Fibroblast of skin of abdomen (primary cell): ENCODE data around the gene DNAJA4. TPM values are rescaled to one million over a fixed set of nuclear protein-coding genes. Genes with fewer than 3 reads are reported as not detected.

Experiments used
- DNase-seq: peaks from one replicate; pipeline ENCODE4 v3.0.0-alpha.2; 2013
- polyA plus RNA-seq, 2 experiments: library from polyadenylated mRNA; unstranded; fragments of 120-200 nt; gene quantifications; one replicate each; pipeline ENCODE4 v1.2.1, GENCODE V29; 2013; ENCODE audit not compliant: insufficient read length in 2 of 2

Gene DNAJA4
- polyA plus RNA-seq (2013, experiment 1 of 2; ENCODE audit: insufficient read length), result 3.8 TPM
- 4.2 TPM for polyA plus RNA-seq (2013, experiment 2 of 2; ENCODE audit: insufficient read length)

GRCh38 chr15:78264304-78265136 is at the start of gene DNAJA4:
Gene DNAJA4, plus strand, starts transcription at chr15:78264562. Its CDS starts 202 bp downstream, at chr15:78264764.
- peak; percentile 46 for DNase-seq

GRCh38 chr15:78216276-78217104 is 47.9 kb upstream of the DNAJA4 start:
- no peak for DNase-seq

- peak; percentile 13 for DNase-seq
Measured at GRCh38 chr15:78220713-78221112, 43.6 kb upstream of the DNAJA4 start.

GRCh38 chr15:78222745-78223395 is 41.5 kb upstream of the DNAJA4 start:
- no peak for DNase-seq

GRCh38 chr15:78223396-78224022 is 40.9 kb upstream of the DNAJA4 start:
- peak; percentile 42 for DNase-seq

- DNase-seq, result peak; percentile 21
Measured at GRCh38 chr15:78224023-78224411, 40.3 kb upstream of the DNAJA4 start.

- DNase-seq, result no peak
Measured at GRCh38 chr15:78225783-78226541, 38.4 kb upstream of the DNAJA4 start.

GRCh38 chr15:78228356-78228996 is 35.9 kb upstream of the DNAJA4 start:
- DNase-seq, result no peak

- no peak for DNase-seq
Measured at GRCh38 chr15:78229431-78230406, 34.6 kb upstream of the DNAJA4 start.

- DNase-seq, result no peak
Measured at GRCh38 chr15:78232951-78233350, 31.4 kb upstream of the DNAJA4 start.

- no peak for DNase-seq
Measured at GRCh38 chr15:78233496-78233895, 30.9 kb upstream of the DNAJA4 start.

GRCh38 chr15:78234515-78235040 is 29.8 kb upstream of the DNAJA4 start, which contains the start of gene ACSBG1:
Gene ACSBG1, minus strand, starts transcription at chr15:78234565. Its CDS starts 64 bp downstream, at chr15:78234501.
- DNase-seq, result no peak

GRCh38 chr15:78236491-78236890 is 27.9 kb upstream of the DNAJA4 start:
- no peak for DNase-seq

GRCh38 chr15:78237146-78237545 is 27.2 kb upstream of the DNAJA4 start:
- DNase-seq, result no peak

GRCh38 chr15:78239811-78240210 is 24.6 kb upstream of the DNAJA4 start:
- DNase-seq, result no peak

GRCh38 chr15:78241017-78241416 is 23.3 kb upstream of the DNAJA4 start:
- DNase-seq, result peak; percentile 58

GRCh38 chr15:78242128-78242527 is 22.2 kb upstream of the DNAJA4 start:
- peak; percentile 6 for DNase-seq

GRCh38 chr15:78243058-78243457 is 21.3 kb upstream of the DNAJA4 start:
- DNase-seq, result no peak

GRCh38 chr15:78243491-78243941 is 20.8 kb upstream of the DNAJA4 start:
- DNase-seq, result no peak
